Activated CD8-positive, alpha-beta memory T cell treated with anti-CD3 and anti-CD28 coated beads, Interleukin-2, amount 50 U/mL, for 1 hour (primary cell): ENCODE results near the gene KCNK3.
"Not testable (repeated sequence)": the region's sequence is repeated elsewhere in the genome, so short reads cannot be mapped to it uniquely, and the experiment has no call there.

Experiments used
- DNase-seq: peaks from one replicate; pipeline ENCODE4 v3.0.0-alpha.2; 2020; ENCODE audit errors: extremely low read depth

The KCNK3 gene

DNA sequence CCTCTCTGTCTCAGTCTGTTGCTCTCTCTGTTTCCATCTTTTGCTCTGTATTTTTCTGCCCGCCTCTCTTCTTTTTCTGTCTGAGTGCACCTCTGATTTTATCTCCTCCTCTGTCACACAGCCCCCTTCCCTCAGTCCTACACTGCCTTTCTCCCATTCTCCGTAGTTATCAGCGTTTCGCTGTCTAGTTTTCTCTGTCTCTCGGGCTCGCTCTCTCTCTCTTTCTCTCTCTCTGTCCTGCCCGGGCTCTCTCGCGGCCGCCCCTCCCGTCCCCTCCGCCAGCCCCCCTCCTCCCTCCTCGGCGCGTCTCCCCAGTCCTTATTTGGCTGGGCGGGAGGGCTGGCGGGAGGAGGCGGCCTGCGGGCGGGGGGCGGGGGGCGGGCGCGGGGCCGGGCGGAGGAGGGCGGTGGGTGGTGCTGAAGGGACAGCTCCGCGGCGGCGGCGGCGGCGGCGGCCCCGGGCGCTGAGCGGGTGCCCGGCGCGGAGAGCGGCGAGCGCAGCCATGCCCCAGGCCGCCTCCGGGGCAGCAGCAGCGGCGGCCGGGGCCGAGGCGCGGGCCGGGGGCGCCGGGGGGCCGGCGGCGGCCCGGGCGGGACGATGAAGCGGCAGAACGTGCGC is at the start of gene KCNK3:
Gene KCNK3 (plus strand): TSS at position 444 of the 618 bp plus-strand sequence. CDS start 154 bp downstream, at position 598.
- DNase-seq, result no peak

DNA sequence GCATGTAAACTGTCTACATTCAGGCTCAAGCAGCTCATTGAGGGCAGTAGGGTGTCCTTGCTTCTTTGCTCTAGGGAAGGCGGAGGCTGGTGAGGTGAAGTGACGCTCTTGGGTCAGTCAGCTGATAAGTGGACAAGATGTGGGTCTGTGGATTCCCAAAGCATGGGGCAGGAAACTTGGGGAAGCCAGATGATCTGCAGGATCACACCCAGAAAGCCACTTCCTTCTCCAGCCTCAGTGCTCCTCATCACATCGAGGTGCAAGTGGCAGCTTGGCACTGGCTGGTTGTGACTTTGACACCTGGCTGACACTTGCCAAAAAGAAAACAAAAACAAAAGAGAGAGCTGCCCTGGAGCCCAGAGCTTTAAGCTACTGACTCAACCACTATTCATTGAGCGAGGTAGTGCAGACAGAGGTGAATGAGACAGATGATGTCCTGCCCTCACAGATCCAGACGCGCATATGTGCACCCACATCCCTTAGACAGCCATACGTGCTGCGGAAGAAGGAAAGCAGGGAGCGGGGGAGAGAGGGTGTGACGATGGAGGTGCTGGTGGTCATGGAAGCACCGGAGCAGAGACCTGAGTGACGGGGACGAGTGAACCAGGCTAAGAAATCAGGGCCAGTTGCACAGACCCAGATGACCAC is 48.2 kb upstream of the KCNK3 start:
- no peak for DNase-seq

DNA sequence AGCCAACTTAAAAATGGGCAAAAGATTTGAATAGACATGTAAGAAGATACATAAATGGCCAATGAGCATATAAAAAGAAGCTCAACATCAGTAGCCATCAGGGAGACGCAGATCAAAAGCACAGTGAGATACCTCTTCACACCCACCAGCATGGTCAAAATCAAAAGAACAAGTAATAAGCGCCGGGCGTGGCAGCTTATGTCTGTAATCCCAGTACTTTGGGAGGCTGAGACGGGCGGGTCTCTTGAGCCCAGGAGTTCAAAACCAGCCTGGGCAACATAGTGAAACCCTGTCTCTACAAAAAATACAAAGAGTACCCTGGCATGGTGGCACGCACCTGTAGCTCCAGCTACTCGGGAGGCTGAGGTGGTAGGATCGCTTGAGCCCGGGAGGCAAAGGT is 46.8 kb upstream of the KCNK3 start:
- no peak for DNase-seq

DNA sequence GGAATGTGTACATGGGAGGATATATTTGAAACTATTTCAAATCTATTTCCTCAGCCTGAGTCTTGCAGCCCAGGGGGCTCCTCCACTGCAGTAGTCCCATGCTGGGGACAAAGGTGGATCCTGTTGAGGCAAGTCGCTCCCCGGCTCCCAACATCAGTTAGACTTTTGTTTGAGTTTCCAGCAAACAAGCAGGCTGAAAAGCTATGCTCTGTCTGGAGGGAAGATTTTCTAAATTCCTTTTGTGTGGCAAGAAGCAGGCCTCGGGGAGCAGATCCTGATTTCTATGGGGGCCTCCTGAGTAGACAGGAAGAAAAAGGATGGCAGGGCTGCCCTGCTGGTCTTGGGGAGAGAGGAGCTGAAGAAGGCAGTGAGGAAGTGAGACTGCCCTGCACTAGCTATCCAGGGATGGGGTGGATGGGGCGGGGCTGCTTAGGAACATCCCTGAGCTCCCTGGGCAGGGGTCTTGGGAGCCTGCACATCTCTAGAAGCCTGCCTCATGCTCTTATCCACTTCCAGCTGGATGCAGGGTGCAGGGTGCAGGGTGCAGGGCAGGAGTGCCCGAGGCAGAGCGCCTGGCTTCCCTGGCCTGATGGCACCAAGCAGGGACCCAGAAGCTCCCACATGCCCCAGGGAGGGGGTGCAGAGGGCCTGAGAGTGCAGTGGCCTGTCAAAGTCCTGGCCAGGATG is 45.4 kb upstream of the KCNK3 start:
- no peak for DNase-seq

DNA sequence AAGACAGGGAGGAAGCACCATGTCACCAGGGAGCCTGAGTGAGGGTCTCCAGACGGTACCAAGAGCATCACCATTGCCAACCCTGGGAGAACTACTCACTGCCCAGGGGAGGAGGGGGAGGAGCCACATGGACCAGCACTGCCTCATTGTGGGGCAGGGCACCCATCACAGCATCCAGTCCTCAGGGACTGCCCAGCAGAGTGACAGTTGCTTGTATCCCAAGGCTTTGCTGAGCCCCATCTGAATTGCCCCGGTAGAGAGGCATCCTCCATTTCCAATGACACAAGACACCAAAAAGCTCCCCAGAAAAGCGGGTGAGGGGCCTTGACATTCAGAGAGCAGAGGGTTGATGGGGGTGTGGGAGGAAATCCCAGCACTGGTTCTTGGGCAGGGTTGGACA is 44.5 kb upstream of the KCNK3 start:
- no peak for DNase-seq

DNA sequence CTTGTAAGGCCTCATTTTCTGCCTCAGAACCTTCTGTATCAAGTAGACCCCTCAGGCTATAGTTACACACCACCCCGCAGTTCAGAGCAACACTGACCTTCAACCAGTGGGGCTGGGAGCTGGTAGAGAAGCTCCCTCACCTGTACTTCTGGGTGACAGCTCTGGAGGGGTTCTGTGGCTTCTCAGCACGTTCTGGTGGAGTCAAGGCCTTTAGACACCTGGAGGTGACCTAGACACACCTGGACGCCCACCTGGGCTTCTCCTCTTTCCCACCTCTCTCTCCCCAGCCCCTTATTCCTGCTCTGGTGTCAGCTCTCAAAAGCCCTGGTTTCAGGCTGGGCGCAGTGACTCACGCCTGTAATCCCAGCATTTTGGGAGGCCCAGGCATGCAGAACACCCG is 44.0 kb upstream of the KCNK3 start:
- no peak for DNase-seq

DNA sequence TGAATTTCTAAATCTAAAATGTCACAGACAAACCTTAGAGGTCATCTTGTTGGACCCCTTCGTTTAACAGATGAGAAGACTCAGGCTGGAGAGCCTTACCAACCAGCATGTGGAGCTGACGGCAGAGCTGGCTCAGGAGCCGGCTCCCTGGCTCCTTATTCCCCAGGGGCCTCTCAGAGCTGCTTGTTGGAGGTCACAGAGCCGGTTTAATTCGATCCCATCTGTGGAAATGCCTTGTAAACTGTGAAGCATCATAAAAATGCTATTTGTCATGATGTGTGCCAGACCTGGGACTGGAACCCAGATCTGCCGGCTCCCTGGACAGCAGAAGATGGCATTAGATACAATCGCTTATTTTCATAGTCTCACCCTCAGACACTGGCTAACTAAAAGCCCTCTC is 43.2 kb upstream of the KCNK3 start:
- no peak for DNase-seq

DNA sequence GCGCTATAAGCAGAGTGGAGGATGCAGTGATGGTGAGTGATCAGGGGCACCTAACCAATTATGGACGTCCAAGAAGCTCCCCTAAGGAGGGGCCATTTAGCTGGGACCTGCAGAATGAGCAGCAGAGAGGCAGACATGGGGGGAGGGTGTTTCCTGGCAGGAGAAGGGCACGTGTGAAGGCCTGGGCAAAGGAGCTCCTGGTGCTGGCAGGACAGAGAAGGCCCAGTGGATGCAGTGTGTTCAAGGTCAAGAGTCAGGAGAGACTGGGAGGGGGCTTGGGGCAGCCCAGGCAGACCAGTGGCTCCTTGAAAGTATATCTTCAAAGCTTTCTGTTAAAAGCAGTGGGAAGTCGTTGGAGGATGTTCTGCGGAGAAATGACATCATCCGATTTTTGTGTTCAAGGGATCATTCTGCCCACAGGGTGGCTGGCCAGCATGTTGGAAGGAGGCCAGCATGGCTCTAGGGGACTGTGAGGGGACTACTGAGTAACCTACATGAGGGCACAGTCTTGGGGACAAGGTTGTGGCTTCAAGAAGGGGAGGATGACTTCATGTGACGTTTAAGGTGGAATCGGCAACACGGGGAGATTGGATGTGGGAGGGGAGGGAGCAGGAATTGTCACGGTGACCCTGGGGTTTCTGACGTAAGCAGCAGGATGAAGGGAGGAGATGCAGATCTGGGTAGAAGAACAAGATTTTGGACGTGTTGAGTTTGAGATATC is 42.4 kb upstream of the KCNK3 start:
- no peak for DNase-seq

DNA sequence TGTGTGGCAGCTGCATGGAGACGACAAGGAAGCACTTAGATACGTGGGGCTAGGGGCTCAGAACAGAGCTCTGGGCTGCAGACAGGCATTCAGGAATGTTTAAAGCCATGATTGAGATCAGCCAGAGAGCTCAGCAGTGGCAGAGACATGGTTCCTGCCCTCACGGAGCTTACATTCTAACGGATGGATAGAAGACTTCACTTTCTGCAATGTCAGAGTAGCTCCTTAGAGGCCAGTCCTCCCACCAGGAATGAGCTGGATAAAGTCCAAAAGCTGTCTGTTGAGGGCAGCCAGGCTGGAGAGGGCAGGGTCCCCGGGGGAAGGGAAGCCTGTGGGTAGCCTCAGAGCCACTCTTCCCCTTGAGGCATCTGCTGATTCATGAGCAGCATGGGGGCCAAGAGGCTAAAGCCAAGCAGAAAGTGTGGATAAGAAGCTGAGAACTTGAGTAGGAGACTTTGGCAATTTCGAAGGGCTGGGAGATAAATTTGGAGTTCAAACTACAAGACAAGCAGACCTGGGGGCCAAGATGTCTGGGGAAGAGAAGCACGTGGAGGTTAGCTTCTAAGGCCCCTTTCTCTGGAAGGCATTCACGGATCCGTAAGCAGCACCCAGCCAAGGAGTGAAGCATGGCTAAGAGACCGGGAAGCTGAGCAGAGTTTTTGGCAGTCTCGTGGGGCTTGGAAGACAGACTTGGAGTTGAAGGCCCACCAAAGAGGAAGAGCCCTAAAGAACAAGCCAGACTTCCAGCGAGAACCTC is 41.6 kb upstream of the KCNK3 start:
- DNase-seq, result no peak

DNA sequence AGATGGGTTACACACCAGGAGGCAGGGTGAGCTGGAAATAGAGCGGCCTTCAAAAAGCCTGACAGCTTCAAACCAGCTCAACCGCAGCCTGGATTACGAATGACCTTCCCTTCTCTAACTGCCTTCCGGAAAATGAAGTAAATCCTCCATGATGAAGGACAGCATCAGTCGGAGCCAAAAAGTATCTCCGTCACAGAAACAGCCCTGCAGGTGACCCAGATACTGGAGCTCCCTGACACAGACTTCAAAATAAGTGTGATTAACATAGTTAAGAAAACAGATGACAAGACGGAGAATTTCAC is 41.1 kb upstream of the KCNK3 start:
- no peak for DNase-seq

DNA sequence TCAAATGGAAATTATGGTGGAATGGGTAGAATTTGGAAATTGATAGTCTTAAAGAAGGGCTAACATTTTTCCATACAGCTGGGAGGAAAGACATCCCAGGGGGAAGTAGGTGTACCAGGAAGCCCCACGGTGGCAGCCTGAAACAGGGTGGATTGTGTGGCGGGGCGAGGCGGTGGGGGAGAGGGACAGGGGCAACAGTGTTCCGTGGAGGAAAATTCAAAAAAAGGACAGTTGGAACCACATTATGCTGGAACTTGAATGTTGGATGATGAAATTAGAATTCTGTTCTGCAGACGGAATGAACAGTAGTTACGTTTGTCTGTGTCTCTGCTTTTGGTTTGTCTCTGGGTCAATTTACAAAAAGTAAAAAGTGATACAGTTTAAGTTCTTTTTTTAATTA is 40.7 kb upstream of the KCNK3 start:
- no peak for DNase-seq

DNA sequence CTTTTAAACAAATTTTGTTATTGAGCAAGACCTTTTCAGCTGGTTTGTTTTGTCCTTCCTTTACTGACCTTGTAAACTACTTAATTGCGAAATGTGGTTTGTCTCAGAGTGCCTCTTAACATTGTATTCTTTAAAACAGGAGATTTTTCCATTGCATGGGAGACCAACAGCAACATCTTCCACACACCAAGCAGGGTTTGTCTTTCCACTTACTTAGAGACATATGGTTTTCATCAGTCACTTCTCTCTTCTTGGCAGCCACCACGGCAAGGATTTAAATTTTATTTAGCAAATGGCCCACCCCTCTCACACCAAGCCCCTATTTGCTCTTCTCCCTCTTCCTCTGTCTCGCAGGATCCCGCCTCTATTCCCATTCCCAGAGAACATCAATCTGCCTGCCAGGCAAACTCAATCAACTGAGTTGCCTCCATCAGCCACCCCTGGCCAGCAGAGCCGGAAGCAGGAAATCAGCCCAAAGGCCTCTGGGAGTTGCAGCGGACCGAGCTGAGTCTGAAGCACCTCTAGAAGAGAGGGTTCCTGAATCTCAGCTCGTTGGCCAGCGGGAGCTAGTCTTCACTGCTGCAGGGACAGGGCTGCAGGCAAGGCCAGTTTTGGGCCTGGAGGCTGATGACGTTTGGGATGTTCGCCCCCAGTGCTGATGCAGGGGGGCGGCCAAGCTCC is 40.0 kb upstream of the KCNK3 start:
- DNase-seq, result no peak

DNA sequence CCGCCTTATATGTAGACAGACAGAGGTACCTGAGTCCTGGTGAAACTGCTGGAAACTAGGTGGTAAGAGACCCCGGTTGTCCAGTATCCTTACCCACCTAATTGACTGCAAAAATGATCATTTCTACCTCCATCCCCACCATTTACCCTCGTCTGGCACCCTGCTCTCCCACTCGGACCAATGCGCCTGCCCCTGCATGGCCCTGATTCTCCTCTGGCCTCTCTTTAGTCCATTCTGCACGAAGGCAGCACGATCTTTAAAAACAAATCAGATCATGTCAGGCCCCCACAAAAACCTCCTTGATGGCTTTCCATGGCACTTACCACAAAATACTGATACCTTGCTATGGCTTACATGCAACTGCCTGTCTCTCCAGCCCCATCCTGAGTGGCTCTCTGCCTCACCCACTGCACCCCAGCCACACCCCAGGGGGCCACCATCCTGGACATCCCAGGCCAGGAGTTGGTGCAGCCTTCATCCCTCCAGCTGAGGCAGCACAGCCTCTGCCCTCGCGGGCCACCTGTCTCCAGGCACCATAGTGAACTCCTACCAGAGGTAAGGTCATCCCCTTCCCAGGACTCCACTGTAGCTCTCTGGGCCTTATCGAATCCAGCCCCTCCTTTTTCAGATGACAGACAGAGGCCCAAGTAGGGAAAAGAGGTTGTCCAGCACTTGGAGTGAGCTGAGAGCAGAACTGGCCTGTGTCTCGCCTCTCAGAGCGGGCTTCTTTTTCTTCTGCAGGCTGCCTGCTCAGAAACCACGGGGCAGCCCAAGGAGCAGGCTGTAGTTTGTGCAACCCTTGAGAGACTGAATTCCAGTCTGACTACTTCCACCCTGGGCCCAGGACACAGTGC is 39.1 kb upstream of the KCNK3 start:
- DNase-seq, result no peak

DNA sequence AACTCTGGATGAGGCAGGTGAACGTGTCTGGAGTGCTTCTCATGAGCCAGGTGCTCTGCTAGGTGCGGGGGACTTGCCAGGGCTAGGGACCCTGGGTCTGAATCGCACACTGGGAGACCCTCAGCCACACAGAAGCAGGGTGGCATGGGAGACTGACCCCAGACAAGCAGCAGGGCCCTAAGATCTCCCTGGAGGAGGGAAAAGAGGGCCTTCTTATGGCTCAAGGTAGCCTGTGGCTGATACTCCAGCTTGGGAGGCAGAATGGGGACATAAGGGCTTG is 38.5 kb upstream of the KCNK3 start:
- no peak for DNase-seq

DNA sequence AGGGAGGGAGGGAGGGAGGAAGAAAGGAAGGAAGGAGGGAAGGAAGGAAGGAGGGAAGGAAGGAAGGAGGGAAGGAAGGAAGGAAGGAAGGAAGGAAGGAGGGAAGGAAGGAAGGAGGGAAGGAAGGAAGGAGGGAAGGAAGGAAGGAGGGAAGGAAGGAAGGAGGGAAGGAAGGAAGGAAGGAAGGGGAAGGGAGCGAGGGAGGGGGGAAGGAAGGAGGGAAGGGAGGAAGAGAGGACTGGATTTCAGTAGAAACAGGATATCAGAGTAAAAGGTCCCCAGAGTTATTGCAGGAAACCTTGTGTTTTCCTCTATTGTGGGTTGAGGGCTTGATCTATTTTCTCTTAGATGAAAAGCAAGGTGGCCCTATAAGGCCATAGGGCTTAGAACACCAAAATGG is 37.4 kb upstream of the KCNK3 start:
- DNase-seq, result not testable (repeated sequence)

DNA sequence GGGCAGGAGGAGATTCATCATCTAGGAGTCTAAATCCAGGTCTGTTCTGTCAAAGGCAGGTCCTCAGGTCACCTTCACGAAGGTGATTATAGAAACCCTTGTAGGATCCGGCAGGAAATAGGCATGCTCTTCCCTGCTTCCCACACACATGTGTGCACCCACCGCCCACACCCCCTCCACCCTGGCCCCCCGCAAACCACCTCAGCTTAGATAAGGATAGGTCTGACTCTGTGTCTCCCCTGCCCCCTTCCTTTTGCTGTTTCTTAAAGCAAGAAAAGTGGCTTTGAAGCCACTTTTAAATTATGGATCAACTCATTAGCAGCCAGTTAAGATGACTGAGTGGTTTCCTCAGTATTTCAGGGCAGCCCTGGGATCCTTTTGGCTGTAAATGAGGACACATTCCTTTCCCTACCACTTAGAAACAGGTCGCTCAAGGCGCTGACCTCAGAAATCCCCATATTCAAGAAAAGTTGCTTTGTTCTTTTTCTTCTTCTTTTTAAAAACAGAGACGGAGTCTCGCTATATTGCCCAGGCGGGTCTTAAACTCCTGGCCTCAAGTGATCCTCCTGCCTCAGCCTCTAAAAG is 36.8 kb upstream of the KCNK3 start:
- no peak for DNase-seq

DNA sequence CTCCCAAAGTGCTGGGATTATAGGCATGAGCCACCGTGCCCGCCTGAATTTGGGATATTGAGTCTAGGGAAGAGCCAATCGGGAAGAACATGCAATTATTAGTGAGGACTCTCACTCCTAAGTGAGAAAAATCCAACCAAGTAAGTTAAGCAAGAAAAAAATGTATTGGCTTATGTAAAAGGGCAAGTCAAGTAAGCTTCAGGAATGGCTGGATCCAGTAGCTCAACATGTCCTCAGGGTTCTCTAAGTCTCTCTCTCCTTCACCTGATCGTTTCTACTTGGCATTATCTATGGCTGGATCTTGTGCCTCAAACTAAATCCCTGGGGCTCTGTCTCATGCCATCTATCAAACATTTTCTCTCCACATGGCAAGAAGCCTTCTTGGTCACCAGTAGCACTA is 35.3 kb upstream of the KCNK3 start:
- no peak for DNase-seq

DNA sequence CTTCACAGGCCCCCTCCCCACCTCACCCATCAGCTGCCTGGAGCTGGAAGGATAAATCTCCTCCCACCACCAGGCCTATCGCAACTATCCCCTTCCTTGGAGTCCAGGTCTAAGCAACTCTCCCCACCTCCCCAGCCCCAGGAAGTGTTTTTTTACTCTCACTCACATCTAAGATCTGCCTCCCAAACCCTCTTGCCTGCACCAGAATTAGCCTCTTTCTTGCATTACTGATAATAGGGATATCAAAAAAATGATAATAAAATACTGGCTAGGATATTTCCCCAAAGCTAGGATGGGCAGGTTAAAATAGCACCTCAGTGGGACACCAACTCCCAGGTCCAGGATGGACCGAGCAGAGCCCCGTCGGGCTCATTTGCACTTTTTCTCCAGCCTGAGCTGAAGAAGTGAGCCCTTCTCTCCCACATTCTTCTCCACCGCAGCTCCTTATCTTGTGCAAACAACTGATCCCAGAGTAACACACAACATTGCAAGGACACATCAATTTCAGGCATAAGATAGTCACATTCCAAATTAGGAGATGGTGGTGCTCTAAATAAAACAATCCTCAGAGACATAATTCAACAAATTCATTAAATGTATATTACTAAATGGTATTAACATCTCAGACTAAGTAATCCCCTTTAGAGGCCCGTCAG is 33.7 kb upstream of the KCNK3 start:
- no peak for DNase-seq

DNA sequence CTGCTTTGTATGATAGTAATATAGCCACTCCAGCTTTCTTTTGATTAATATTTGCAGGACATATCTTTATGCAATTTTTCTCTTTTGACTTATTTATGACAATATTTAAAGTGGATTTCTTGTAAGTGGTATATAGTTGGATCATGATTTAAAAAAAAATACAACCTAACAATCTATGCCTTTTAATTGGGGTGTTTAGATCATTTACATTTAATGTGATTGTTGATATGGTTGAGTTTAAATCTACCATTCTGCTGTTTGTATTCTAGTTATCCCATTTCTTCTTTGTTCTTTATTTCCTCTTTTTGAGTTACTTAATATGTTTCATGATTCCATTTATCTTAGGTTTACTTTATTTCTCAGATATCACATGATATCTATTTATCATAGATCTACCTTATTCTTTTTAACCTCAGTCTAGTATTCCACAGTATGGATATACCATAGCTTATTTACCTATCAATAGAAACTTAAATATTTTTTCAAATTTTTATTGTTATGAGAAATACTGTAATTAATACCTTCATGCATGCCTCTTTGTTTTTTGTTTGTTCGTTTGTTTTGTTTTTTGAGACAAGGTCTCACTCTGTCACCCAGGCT is 32.1 kb upstream of the KCNK3 start:
- no peak for DNase-seq

DNA sequence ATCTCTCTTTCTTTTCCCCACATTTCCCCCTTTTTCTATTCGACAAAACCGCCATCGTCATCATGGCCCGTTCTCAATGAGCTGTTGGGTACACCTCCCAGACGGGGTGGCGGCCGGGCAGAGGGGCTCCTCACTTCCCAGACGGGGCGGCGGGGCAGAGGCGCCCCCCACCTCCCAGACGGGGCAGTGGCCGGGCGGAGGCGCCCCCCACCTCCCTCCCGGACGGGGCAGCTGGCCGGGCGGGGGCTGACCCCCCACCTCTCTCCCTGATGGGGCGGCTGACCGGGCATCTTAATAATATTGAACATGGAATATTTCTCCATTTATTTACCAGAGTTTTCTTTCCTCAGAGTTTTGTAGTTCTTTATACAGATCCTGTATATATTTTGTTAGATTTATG is 27.2 kb upstream of the KCNK3 start:
- not testable (repeated sequence) for DNase-seq
